Endothelial cell of umbilical vein (primary cell): ENCODE results near the gene NHERF2. TPM values are rescaled to one million over a fixed set of nuclear protein-coding genes. Genes with fewer than 3 reads are reported as not detected.
A peak's percentile ranks its signal among the peaks of the same experiment; 100 is the strongest.

Source experiments
- BruUV-seq: library from RNA; stranded (reverse); fragments of 400-500 nt; replicated peaks from 2 replicates; lab custom pipeline; 2021; lab: Mats Ljungman, UMichigan
- CTCF ChIA-PET: fragments of 300-600, 350-600 bp; sonication (Branson Sonifier 250); formaldehyde crosslinking; loops from one replicate; lab custom pipeline; 2021; ENCODE audit warnings: antibody characterized with exemption, inconsistent platforms; lab: Charles Lee
- POLR2A ChIA-PET: fragments of 300-600, 350-600 bp; sonication (Branson Sonifier 250); formaldehyde crosslinking; loops from one replicate; lab custom pipeline; 2021; ENCODE audit warnings: antibody characterized with exemption, inconsistent platforms; lab: Charles Lee
- DNase-seq: peaks from one replicate; pipeline ENCODE4 v3.0.0-alpha.2; 2011; ENCODE audit warnings: low read depth, low spot score
- FAIRE-seq: peaks from 2 replicates; lab custom pipeline; 2011; peaks lifted over from hg19 to GRCh38; lab: Jason Lieb, UNC
- H2AFZ ChIP-seq: 2 replicates; pipeline ENCODE4 v1.6.0; 2012; ENCODE audit warnings: low read depth, low read length, control low read depth, inconsistent platforms
- H3K27ac ChIP-seq: 2 replicates; pipeline ENCODE4 v1.5.1; 2011; ENCODE audit warnings: low read depth, mild to moderate bottlenecking, control low read depth, low read length, moderate library complexity; ENCODE audit not compliant: insufficient read depth
- H3K27me3 ChIP-seq, 2 experiments: 2 replicates each; pipeline versions ENCODE4 v1.6.0 to v1.6.1; 2011; ENCODE audit warnings: low read length in 2 of 2, mixed read lengths in 1 of 2; ENCODE audit not compliant: control insufficient read depth in 2 of 2, insufficient read depth in 2 of 2
- H3K36me3 ChIP-seq, 2 experiments: 2 replicates in 1 of 2; 3 replicates in 1 of 2; pipeline ENCODE4 v1.5.1; 2011; ENCODE audit warnings: low read length in 2 of 2, mild to moderate bottlenecking in 1 of 2, moderate library complexity in 1 of 2; ENCODE audit not compliant: control insufficient read depth in 2 of 2, insufficient read depth in 2 of 2; ENCODE audit errors: extremely low read depth in 1 of 2
- H3K4me1 ChIP-seq: 3 replicates; pipeline ENCODE4 v1.5.1; 2011; ENCODE audit warnings: mild to moderate bottlenecking, low read length; ENCODE audit not compliant: control insufficient read depth, insufficient read depth; ENCODE audit errors: extremely low read depth
- H3K4me2 ChIP-seq: 2 replicates; pipeline ENCODE4 v1.6.1; 2011; ENCODE audit warnings: low read length, control low read depth, mixed read lengths; ENCODE audit not compliant: insufficient read depth
- H3K4me3 ChIP-seq, 3 experiments: fragments of 200-600 bp in 1 of 3; sonication (generic), shearing (Covaris generic) in 1 of 3; replicated peaks in 1 of 3; 2 replicates each; pipeline ENCODE4 v1.5.1; 2011 to 2016; ENCODE audit warnings: control low read depth in 3 of 3, low read length in 3 of 3, mild to moderate bottlenecking in 2 of 3, inconsistent platforms in 1 of 3, low read depth in 1 of 3, moderate library complexity in 1 of 3; ENCODE audit not compliant: insufficient read depth in 1 of 3
- H3K79me2 ChIP-seq: 2 replicates; pipeline ENCODE4 v1.6.0; 2012; ENCODE audit warnings: low read length, inconsistent platforms; ENCODE audit not compliant: control insufficient read depth, insufficient read depth
- H3K9ac ChIP-seq: replicated peaks from 2 replicates; pipeline ENCODE3; 2011; ENCODE audit warnings: low read length, control low read depth; ENCODE audit not compliant: insufficient read depth; ENCODE audit errors: extremely low read depth
- H3K9me1 ChIP-seq: replicated peaks from 3 replicates; pipeline ENCODE4 v1.6.0; 2011; ENCODE audit warnings: mild to moderate bottlenecking, low read length; ENCODE audit not compliant: control insufficient read depth, insufficient read depth; ENCODE audit errors: extremely low read depth
- H3K9me3 ChIP-seq: replicated peaks from 2 replicates; pipeline ENCODE4 v1.5.1; 2012; ENCODE audit warnings: low read length, inconsistent platforms; ENCODE audit not compliant: control insufficient read depth, insufficient read depth
- H4K20me1 ChIP-seq: replicated peaks from 2 replicates; pipeline ENCODE3; 2011; ENCODE audit warnings: mild to moderate bottlenecking, low read length; ENCODE audit not compliant: control insufficient read depth, insufficient read depth; ENCODE audit errors: extremely low read depth
- CTCF ChIP-seq, 2 donors: IDR thresholded peaks; 1 replicate in 1 of 2; 2 replicates in 1 of 2; pipeline ENCODE4 v1.5.1; 2011; ENCODE audit warnings: low read length in 2 of 2, mild to moderate bottlenecking in 2 of 2, moderate library complexity in 2 of 2, control low read depth in 1 of 2, inconsistent platforms in 1 of 2, low read depth in 1 of 2; ENCODE audit not compliant: insufficient read depth in 1 of 2; ENCODE audit errors: extremely low read depth in 1 of 2
- EZH2 ChIP-seq: IDR thresholded peaks from 2 replicates; pipeline ENCODE4 v1.6.1; 2012; ENCODE audit warnings: borderline replicate concordance, low read depth, mild to moderate bottlenecking, moderate library complexity, low read length, inconsistent platforms; ENCODE audit not compliant: severe bottlenecking
- FOS ChIP-seq: IDR thresholded peaks from 2 replicates; pipeline ENCODE4 v1.6.1; 2011; ENCODE audit warnings: mild to moderate bottlenecking, low read length, moderate library complexity, borderline replicate concordance; ENCODE audit not compliant: insufficient read depth
- GATA2 ChIP-seq: IDR thresholded peaks from 2 replicates; pipeline ENCODE4 v1.7.0; 2011; ENCODE audit warnings: low read depth, mild to moderate bottlenecking, moderate library complexity, mixed read lengths, low read length; ENCODE audit not compliant: insufficient read length, insufficient read depth
- JUN ChIP-seq: IDR thresholded peaks from 2 replicates; pipeline ENCODE4 v1.6.1; 2011; ENCODE audit warnings: borderline replicate concordance, low read depth; ENCODE audit not compliant: insufficient read length, insufficient read depth
- MAX ChIP-seq: IDR thresholded peaks from 2 replicates; pipeline ENCODE4 v1.6.1; 2011; ENCODE audit not compliant: insufficient read depth, insufficient read length
- MYC ChIP-seq: IDR thresholded peaks from one replicate; pipeline ENCODE4 v1.6.1; 2011; ENCODE audit warnings: mild to moderate bottlenecking, low read depth, low read length
- POLR2A ChIP-seq: IDR thresholded peaks from 2 replicates; pipeline ENCODE4 v1.6.1; 2012; ENCODE audit warnings: low read depth, mild to moderate bottlenecking, control low read depth, low read length
- POLR2AphosphoS5 ChIP-seq: IDR thresholded peaks from 2 replicates; pipeline ENCODE4 v1.6.1; 2012; ENCODE audit warnings: low read depth, mild to moderate bottlenecking, control low read depth, low read length, moderate library complexity; ENCODE audit not compliant: insufficient read depth
- dilution Hi-C: fragments of 300-500 bp; cut with MboI; formaldehyde crosslinking; loops from one replicate; pipeline ENCODE4 v1.15.0; 2019; ENCODE audit warnings: low sequenced_read_pairs; ENCODE audit not compliant: extremely low pct_ligation_motif_present
- intact Hi-C: fragments of 100-400 bp; cut with micrococcal nuclease; formaldehyde crosslinking; loops from one replicate; pipeline ENCODE4 v1.10.0; 2022
- polyA plus RNA-seq, 4 experiments: library from polyadenylated mRNA; depleted of rRNA in 3 of 4; stranded (reverse) in 3 of 4; unstranded in 1 of 4; fragments of >200 nt; gene quantifications; 2 replicates each; pipeline versions ENCODE4 v1.2.1 to v1.2.3, GENCODE V29; 2011 to 2012; ENCODE audit warnings: missing spikeins in 1 of 4
- total RNA-seq: library from RNA; stranded (reverse); gene quantifications from 2 replicates; pipeline ENCODE4 v1.2.3, GENCODE V29; 2021

Gene NHERF2
- total and polyA plus RNA-seq, 2 donors (not counting 3 experiments of a cell fraction or from before 2014, with no cell fraction given): 65.2 to 71.2 TPM

- peaks cover 25% of the 10 kb centered on the region for H3K4me1 ChIP-seq
- DNase-seq (no peak), FAIRE-seq (no peak)
- H4K20me1 ChIP-seq: no peaks in the 10 kb centered on the region
- no peak for TF ChIP-seq JUN
- no peak for TF ChIP-seq EZH2
- no peak for TF ChIP-seq GATA2
- dilution Hi-C loops (loop anchor here (25.0 kb wide), 1 partner anchor 136 kb away; the partner anchor contains the start of gene TRAF7), intact Hi-C loops (no loop called here)
- H3K27ac ChIP-seq: no peak overlapping the region
- ChIA-PET CTCF (interaction anchor here (1.4 to 2.0 kb wide), 2 partner anchors 115 kb away, joined by 6 to 18 read pairs; no protein-coding TSS in a partner anchor), POLR2A (no interaction called here)
- no TSS peak for BruUV-seq
- no peaks in the 10 kb centered on the region for H3K9me1 ChIP-seq
- H3K9ac ChIP-seq: no peak overlapping the region
- H3K36me3 ChIP-seq: no peaks in the 10 kb centered on the region
- no peak overlapping the region for H3K4me3 ChIP-seq
- peaks cover 15% of the 10 kb centered on the region for H3K79me2 ChIP-seq
- H2AFZ ChIP-seq: peak overlapping the region; percentile 58
- H3K4me2 ChIP-seq: no peak overlapping the region
- H3K27me3 ChIP-seq: no peaks in the 10 kb centered on the region
- no peaks in the 10 kb centered on the region for H3K9me3 ChIP-seq
These were observed 733 bp upstream of the NHERF2 start for GRCh38 chr16:2025878-2026460.

- TF ChIP-seq MYC (no peak), GATA2 (no peak), POLR2A (no peak), CTCF (IDR thresholded peaks at IDR 0.05; ENCODE audit: extremely low read depth in 1 of 2, insufficient read depth in 1 of 2, low read depth in 1 of 2, low read length in 2 of 2) (no peak), EZH2 (no peak), JUN (no peak), FOS (no peak), POLR2AphosphoS5 (no peak), MAX (no peak)
- Histone ChIP-seq H3K4me2 (peak overlapping the region; percentile 16), H3K27ac (no peak overlapping the region), H4K20me1 (no peaks in the 10 kb centered on the region), H3K36me3 (no peaks in the 10 kb centered on the region), H3K79me2 (peaks cover 15% of the 10 kb centered on the region), H3K4me3 (peak overlapping the region; percentile 2 to 54 (median 20)), H3K9me3 (no peaks in the 10 kb centered on the region), H3K9me1 (no peaks in the 10 kb centered on the region), H3K27me3 (no peaks in the 10 kb centered on the region), H2AFZ (no peak overlapping the region), H3K9ac (peak overlapping the region; percentile 44), H3K4me1 (peaks cover 33% of the 10 kb centered on the region)
- POLR2A ChIA-PET: interaction anchor here (0.6 to 1.5 kb wide), 2 partner anchors 128 to 289 kb away, joined by 6 read pairs; partner anchors contain the start of gene TRAF7
- DNase-seq: peak; percentile 57
- no TSS peak for BruUV-seq
- dilution Hi-C loops (loop anchor here (25.0 kb wide), 1 partner anchor 135 kb away; the partner anchor contains the start of gene TRAF7), intact Hi-C loops (no loop called here)
- CTCF ChIA-PET: interaction anchor here (0.7 to 2.0 kb wide), 8 partner anchors 17 to 453 kb away, joined by 3 to 18 read pairs (median 4); partner anchors contain the start of genes NTHL1 and TSC2
- peak; percentile 68 for FAIRE-seq
These were observed 615 bp downstream of the NHERF2 start for GRCh38 chr16:2027024-2028010.
